PC-9 (cell line): Measurements from ENCODE around the gene FANCI.

Experiments used
- CTCF ChIP-seq: fragments of 200-600 bp; sonication (generic); conservative IDR thresholded peaks from 2 replicates; pipeline ENCODE4 v1.6.1; 2017; ENCODE audit warnings: mixed run types, antibody characterized with exemption, mild to moderate bottlenecking, moderate library complexity
- EZH2 ChIP-seq: fragments of 200-600 bp; sonication (generic); IDR thresholded peaks from 2 replicates; pipeline ENCODE4 v1.8.0; 2017; ENCODE audit warnings: antibody characterized with exemption, low read depth

GRCh38 chr15:89293012-89293411 is 49.2 kb downstream of the FANCI start:
- TF ChIP-seq CTCF: no peak
- no peak for TF ChIP-seq EZH2
